ENCODE results near the gene TSPAN9.

DNA sequence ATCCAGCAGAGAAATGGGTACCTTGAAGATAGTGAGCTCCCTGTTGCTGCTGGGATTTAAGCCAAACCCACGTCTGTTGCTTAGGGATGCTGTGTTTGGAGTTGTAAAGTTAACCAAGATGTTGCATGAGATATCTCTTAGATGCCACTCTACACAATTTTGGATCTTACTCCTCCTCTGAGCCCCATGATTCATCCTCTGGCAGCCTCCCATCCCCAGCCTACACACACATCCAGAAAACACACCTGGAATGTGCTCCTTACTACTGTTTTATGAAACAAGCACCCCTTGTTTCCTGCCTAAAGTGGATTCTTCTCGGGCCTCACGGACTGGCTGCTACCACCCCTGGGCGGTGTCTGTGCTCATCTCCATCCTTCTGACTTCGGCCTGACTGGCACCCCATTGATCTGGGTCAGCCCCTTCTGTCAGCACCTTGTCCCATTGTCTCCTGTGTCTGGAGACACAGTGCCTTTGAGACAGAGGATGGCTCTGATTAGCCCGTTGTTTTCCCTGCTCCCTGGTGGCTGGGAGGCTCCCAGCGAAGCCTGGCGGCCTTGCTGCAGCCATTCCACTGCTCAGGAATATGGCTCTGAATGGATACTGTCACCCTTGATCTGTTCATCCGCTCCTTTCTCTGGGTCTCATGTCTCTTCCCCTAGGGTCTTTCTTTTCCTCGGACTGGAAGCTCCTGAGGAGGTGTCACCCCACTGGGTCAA lies 24.3 kb downstream of the TSPAN9 start:
- TF ChIP-seq SP1 (IDR thresholded peaks at IDR 0.05; ENCODE audit: low read depth) (no peak), EZH2phosphoT487 (IDR thresholded peaks at IDR 0.05; ENCODE audit: borderline replicate concordance) (no peak), EGR1 (IDR thresholded peaks at IDR 0.05; ENCODE audit: low read depth) (no peak), POLR2A (IDR thresholded peaks at IDR 0.05; ENCODE audit: borderline replicate concordance, extremely low read depth, insufficient read depth, insufficient read length) (no peak), POLR2AphosphoS5 (IDR thresholded peaks at IDR 0.05; ENCODE audit: low read depth, low read length) (no peak), EZH2 (IDR thresholded peaks at IDR 0.05) (no peak), FOSL1 (IDR thresholded peaks at IDR 0.05; ENCODE audit: low read depth) (no peak), JUND (IDR thresholded peaks at IDR 0.05) (no peak), YY1 (IDR thresholded peaks at IDR 0.05; ENCODE audit: extremely low read depth, insufficient replicate concordance, low read depth, low read length) (no peak), CEBPB (IDR thresholded peaks at IDR 0.05; ENCODE audit: low read depth) (no peak)
- TF ChIP-seq, protein P1, sequence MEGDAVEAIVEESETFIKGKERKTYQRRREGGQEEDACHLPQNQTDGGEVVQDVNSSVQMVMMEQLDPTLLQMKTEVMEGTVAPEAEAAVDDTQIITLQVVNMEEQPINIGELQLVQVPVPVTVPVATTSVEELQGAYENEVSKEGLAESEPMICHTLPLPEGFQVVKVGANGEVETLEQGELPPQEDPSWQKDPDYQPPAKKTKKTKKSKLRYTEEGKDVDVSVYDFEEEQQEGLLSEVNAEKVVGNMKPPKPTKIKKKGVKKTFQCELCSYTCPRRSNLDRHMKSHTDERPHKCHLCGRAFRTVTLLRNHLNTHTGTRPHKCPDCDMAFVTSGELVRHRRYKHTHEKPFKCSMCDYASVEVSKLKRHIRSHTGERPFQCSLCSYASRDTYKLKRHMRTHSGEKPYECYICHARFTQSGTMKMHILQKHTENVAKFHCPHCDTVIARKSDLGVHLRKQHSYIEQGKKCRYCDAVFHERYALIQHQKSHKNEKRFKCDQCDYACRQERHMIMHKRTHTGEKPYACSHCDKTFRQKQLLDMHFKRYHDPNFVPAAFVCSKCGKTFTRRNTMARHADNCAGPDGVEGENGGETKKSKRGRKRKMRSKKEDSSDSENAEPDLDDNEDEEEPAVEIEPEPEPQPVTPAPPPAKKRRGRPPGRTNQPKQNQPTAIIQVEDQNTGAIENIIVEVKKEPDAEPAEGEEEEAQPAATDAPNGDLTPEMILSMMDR (IDR thresholded peaks at IDR 0.05 in 2 of 3, conservative IDR thresholded peaks at IDR 0.05 in 1 of 3; ENCODE audit: borderline replicate concordance in 1 of 3, insufficient read depth in 1 of 3, low read depth in 2 of 3, low read length in 2 of 3), result no peak
- TF ChIP-seq, protein P2, sequence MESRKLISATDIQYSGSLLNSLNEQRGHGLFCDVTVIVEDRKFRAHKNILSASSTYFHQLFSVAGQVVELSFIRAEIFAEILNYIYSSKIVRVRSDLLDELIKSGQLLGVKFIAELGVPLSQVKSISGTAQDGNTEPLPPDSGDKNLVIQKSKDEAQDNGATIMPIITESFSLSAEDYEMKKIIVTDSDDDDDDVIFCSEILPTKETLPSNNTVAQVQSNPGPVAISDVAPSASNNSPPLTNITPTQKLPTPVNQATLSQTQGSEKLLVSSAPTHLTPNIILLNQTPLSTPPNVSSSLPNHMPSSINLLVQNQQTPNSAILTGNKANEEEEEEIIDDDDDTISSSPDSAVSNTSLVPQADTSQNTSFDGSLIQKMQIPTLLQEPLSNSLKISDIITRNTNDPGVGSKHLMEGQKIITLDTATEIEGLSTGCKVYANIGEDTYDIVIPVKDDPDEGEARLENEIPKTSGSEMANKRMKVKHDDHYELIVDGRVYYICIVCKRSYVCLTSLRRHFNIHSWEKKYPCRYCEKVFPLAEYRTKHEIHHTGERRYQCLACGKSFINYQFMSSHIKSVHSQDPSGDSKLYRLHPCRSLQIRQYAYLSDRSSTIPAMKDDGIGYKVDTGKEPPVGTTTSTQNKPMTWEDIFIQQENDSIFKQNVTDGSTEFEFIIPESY (IDR thresholded peaks at IDR 0.05; ENCODE audit: extremely low read depth, insufficient replicate concordance, low read length), result no peak
- TF ChIP-seq, protein P3, sequence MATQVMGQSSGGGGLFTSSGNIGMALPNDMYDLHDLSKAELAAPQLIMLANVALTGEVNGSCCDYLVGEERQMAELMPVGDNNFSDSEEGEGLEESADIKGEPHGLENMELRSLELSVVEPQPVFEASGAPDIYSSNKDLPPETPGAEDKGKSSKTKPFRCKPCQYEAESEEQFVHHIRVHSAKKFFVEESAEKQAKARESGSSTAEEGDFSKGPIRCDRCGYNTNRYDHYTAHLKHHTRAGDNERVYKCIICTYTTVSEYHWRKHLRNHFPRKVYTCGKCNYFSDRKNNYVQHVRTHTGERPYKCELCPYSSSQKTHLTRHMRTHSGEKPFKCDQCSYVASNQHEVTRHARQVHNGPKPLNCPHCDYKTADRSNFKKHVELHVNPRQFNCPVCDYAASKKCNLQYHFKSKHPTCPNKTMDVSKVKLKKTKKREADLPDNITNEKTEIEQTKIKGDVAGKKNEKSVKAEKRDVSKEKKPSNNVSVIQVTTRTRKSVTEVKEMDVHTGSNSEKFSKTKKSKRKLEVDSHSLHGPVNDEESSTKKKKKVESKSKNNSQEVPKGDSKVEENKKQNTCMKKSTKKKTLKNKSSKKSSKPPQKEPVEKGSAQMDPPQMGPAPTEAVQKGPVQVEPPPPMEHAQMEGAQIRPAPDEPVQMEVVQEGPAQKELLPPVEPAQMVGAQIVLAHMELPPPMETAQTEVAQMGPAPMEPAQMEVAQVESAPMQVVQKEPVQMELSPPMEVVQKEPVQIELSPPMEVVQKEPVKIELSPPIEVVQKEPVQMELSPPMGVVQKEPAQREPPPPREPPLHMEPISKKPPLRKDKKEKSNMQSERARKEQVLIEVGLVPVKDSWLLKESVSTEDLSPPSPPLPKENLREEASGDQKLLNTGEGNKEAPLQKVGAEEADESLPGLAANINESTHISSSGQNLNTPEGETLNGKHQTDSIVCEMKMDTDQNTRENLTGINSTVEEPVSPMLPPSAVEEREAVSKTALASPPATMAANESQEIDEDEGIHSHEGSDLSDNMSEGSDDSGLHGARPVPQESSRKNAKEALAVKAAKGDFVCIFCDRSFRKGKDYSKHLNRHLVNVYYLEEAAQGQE (IDR thresholded peaks at IDR 0.05; ENCODE audit: low read depth), result no peak

Data from HCT116 (cell line).